Articular chondrocyte of knee joint (primary cell): Measurements from ENCODE around the gene CPXCR1. TPM values are rescaled to one million over a fixed set of nuclear protein-coding genes. Genes with fewer than 3 reads are reported as not detected.

Source experiments
- total RNA-seq: library from RNA; depleted of rRNA; stranded (reverse); fragments of >200 nt; gene quantifications from 2 replicates; pipeline ENCODE4 v1.2.3, GENCODE V29; 2012

The CPXCR1 gene
- not detected in 2 replicates for total RNA-seq

GRCh38 chrX:88746925-88747324 lies at the start of gene CPXCR1:
Gene CPXCR1 (plus strand): TSS chrX:88747225. CDS start chrX:88753415, 6,190 bp downstream.

